HEK293 (cell line): Measurements from ENCODE around the gene STAC.

Experiments used
- OSR2 ChIP-seq: fragments of 450-650 bp; formaldehyde crosslinking; IDR thresholded peaks from 2 replicates; pipeline ENCODE4 v1.5.1; 2016; ENCODE audit warnings: missing biosample characterization, missing genetic modification characterization
- SCRT2 ChIP-seq: fragments of 450-650 bp; formaldehyde crosslinking; IDR thresholded peaks from 2 replicates; pipeline ENCODE4 v1.5.1; 2016; ENCODE audit warnings: missing biosample characterization, missing genetic modification characterization
- TCF7L2 ChIP-seq: IDR thresholded peaks from 2 replicates; pipeline ENCODE4 v1.6.1; 2011; ENCODE audit warnings: low read depth, mild to moderate bottlenecking, inconsistent platforms, low read length, moderate library complexity, borderline replicate concordance
- ZNF138 ChIP-seq: fragments of 450-650 bp; formaldehyde crosslinking; IDR thresholded peaks from 2 replicates; pipeline ENCODE4 v1.5.1; 2016; ENCODE audit warnings: missing biosample characterization, missing genetic modification characterization, borderline replicate concordance
- ZNF433 ChIP-seq: fragments of 450-650 bp; formaldehyde crosslinking; IDR thresholded peaks from 2 replicates; pipeline ENCODE4 v1.5.1; 2016; ENCODE audit warnings: missing biosample characterization, missing genetic modification characterization, low read depth
- ZNF549 ChIP-seq: fragments of 450-650 bp; IDR thresholded peaks from 2 replicates; pipeline ENCODE4 v1.5.1; 2018; ENCODE audit warnings: missing biosample characterization, missing genetic modification characterization, mild to moderate bottlenecking, inconsistent platforms, moderate library complexity
- TF ChIP-seq, protein P1 (sequence below): fragments of 450-650 bp; formaldehyde crosslinking; IDR thresholded peaks from 2 replicates; pipeline ENCODE4 v1.5.1; 2016; ENCODE audit warnings: missing biosample characterization, missing genetic modification characterization
- TF ChIP-seq, protein P2 (sequence below): IDR thresholded peaks from 2 replicates; pipeline ENCODE4 v1.6.1; 2011; ENCODE audit warnings: mild to moderate bottlenecking, low read depth, low read length, borderline replicate concordance
- TF ChIP-seq, protein P3 (sequence below): fragments of 450-650 bp; formaldehyde crosslinking; IDR thresholded peaks from 2 replicates; pipeline ENCODE4 v1.5.1; 2016; ENCODE audit warnings: missing biosample characterization, missing genetic modification characterization
- TF ChIP-seq, protein P4 (sequence below): fragments of 450-650 bp; formaldehyde crosslinking; IDR thresholded peaks from 2 replicates; pipeline ENCODE4 v1.5.1; 2016; ENCODE audit warnings: missing biosample characterization, missing genetic modification characterization

DNA sequence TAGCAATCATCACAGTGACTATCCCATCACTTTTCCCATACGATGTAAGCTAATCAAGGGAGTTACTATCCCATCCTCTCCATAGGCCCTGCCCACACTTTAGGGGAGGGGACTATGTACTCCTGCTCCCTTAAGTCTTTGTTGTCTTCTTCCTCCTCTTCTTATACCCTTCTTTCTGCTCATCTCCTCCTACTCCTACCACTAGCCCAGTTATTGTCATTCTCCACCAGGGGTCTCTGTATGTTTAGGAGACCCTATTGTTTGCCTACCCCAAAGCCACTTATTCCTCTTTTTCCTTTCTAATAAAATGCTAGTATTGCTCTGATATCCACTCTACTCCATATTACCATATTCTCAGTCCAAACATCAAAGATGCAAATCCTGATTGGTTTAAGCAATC lies 27.8 kb downstream of the STAC start:
- TF ChIP-seq, protein P1, sequence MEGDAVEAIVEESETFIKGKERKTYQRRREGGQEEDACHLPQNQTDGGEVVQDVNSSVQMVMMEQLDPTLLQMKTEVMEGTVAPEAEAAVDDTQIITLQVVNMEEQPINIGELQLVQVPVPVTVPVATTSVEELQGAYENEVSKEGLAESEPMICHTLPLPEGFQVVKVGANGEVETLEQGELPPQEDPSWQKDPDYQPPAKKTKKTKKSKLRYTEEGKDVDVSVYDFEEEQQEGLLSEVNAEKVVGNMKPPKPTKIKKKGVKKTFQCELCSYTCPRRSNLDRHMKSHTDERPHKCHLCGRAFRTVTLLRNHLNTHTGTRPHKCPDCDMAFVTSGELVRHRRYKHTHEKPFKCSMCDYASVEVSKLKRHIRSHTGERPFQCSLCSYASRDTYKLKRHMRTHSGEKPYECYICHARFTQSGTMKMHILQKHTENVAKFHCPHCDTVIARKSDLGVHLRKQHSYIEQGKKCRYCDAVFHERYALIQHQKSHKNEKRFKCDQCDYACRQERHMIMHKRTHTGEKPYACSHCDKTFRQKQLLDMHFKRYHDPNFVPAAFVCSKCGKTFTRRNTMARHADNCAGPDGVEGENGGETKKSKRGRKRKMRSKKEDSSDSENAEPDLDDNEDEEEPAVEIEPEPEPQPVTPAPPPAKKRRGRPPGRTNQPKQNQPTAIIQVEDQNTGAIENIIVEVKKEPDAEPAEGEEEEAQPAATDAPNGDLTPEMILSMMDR (tag by site-specific recombination), result no peak
- TF ChIP-seq TCF7L2, result no peak
- TF ChIP-seq, protein P2, sequence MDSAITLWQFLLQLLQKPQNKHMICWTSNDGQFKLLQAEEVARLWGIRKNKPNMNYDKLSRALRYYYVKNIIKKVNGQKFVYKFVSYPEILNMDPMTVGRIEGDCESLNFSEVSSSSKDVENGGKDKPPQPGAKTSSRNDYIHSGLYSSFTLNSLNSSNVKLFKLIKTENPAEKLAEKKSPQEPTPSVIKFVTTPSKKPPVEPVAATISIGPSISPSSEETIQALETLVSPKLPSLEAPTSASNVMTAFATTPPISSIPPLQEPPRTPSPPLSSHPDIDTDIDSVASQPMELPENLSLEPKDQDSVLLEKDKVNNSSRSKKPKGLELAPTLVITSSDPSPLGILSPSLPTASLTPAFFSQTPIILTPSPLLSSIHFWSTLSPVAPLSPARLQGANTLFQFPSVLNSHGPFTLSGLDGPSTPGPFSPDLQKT, result no peak
- no peak for TF ChIP-seq ZNF549 (tag by site-specific recombination)
- TF ChIP-seq OSR2, result no peak
- no peak for TF ChIP-seq ZNF433 (tag by site-specific recombination)
- TF ChIP-seq, protein P3, sequence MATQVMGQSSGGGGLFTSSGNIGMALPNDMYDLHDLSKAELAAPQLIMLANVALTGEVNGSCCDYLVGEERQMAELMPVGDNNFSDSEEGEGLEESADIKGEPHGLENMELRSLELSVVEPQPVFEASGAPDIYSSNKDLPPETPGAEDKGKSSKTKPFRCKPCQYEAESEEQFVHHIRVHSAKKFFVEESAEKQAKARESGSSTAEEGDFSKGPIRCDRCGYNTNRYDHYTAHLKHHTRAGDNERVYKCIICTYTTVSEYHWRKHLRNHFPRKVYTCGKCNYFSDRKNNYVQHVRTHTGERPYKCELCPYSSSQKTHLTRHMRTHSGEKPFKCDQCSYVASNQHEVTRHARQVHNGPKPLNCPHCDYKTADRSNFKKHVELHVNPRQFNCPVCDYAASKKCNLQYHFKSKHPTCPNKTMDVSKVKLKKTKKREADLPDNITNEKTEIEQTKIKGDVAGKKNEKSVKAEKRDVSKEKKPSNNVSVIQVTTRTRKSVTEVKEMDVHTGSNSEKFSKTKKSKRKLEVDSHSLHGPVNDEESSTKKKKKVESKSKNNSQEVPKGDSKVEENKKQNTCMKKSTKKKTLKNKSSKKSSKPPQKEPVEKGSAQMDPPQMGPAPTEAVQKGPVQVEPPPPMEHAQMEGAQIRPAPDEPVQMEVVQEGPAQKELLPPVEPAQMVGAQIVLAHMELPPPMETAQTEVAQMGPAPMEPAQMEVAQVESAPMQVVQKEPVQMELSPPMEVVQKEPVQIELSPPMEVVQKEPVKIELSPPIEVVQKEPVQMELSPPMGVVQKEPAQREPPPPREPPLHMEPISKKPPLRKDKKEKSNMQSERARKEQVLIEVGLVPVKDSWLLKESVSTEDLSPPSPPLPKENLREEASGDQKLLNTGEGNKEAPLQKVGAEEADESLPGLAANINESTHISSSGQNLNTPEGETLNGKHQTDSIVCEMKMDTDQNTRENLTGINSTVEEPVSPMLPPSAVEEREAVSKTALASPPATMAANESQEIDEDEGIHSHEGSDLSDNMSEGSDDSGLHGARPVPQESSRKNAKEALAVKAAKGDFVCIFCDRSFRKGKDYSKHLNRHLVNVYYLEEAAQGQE (tag by site-specific recombination), result no peak
- TF ChIP-seq SCRT2 (tag by site-specific recombination), result no peak
- TF ChIP-seq ZNF138, result no peak
- TF ChIP-seq, protein P4, sequence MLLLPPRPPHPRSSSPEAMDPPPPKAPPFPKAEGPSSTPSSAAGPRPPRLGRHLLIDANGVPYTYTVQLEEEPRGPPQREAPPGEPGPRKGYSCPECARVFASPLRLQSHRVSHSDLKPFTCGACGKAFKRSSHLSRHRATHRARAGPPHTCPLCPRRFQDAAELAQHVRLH (tag by site-specific recombination), result no peak
